HG03175 (cell line): ENCODE results near the gene DNMT3B.

Experiments
- ATAC-seq: cut with Tn5 transposase; IDR thresholded peaks from one replicate; pipeline ENCODE4 v1.9.1; 2021; ENCODE audit warnings: mild to moderate bottlenecking, moderate library complexity; ENCODE audit not compliant: unreplicated experiment

Gene DNMT3B

DNA sequence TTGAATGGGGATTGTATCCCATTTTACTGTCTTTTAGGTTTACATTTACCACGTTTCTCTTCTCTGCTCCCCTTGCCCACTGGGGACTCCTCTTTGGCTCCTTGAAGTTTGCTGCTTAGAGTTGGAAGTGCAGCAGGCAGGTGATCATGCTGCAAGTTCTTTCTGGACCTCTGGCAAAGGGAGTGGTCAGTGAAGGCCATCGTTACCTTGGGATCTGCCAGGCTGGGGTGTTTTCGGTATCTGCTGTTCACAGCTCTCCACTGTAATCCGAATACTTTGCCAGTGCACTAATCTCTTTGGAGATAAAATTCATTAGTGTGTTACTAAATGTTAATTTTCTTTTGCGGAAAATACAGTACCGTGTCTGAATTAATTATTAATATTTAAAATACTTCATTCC is 87.4 kb downstream of the DNMT3B start:
- no peak for ATAC-seq

DNA sequence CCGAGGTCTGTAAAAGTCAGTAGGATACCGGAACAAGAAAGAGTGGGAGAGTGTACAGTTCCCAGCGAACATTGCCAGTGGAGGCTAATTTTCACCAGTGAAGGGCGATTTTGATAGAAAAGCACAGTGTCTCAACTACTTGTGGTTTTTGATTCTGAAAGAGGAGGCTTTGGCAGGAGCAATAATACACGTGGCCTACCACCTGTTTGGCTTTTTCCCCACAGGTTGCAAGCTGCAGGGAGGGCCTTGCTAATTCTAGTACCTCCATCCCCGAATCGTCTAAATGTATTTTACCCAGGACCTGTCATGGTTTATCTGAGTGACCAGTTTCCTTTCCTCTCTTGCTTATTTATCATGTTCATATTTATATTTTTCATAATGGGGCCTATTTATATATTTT is 93.2 kb downstream of the DNMT3B start:
- no peak for ATAC-seq

DNA sequence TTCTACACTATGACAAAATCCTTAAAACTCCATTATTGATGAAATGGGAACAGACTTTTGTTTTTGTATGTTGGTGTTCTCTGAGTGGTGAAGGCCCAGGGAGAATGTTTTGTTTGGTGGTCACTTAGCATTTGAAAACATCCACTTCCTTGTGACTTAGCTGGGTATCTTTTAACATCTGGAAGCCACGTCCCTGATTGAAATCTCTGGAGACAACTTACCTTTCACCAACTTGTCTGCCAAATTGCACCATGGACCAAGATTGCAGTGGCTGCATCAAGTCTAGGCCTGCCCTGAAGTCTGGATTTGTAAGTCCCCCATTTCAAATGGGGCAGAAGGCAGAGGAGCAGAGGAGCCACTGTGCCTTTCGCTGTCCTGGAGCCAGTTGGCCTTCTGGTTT is 96.0 kb downstream of the DNMT3B start:
- ATAC-seq: no peak
